ENCODE results near the gene OSTM1. TPM values are rescaled to one million over a fixed set of nuclear protein-coding genes. Genes with fewer than 3 reads are reported as not detected.

Gene OSTM1
- total and polyA plus RNA-seq, 2 donors (not counting 1 experiment from before 2014, with no cell fraction given), result 6.2 to 41.7 TPM

GRCh38 chr6:108030211-108030610 lies 44.3 kb downstream of the OSTM1 start:
- intact Hi-C loops (cut with micrococcal nuclease), result no loop called here
- POLR2A ChIA-PET, result no interaction called here

DNA sequence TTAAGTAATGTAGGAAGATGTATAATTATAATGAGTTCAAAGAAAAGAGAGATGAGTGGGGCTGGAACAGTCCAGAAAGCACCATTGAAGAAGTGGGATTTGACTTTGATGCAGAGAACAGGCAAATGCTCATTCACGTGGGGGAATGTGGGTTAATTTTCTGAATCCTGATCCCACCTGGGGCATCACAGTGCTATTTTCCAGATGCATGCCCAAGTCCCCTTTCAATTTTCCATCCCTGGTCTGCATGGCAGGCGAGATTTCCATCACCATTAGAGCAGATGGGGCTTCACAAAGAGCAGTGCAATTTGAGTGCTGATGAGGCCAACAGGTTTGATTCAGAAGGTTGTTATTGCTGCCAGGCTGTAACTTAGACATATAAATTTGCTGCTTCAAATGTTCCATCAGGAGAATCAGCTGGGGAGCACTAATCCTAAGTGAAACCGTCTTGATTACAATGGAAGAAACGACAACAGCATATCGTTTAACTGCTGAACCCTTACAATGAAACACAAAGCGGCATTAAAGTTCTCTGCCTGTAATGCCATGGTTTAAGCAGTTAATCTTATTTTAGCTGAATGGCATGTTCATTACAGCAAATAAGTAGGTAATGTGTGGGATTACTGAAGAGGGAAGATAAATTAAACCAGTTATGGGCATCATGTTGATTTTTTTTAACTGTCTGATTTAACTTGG lies 45.2 kb downstream of the OSTM1 start:
- CTCF ChIA-PET, result interaction anchor here (1.2 kb wide), 1 partner anchor 20 kb away, joined by 3 read pairs; no protein-coding TSS in a partner anchor
- Histone ChIP-seq H3K36me3 (replicated peaks in 1 of 2; ENCODE audit: control extremely low read depth in 1 of 2, control insufficient read depth in 1 of 2, extremely low read depth in 1 of 2, insufficient read depth in 2 of 2, low read length in 1 of 2) (peaks cover 0 to 3% of the 10 kb centered on the region in 2 experiments), H3K27ac (ENCODE audit: low read length in 2 of 2) (no peak overlapping the region), H3K4me1 (ENCODE audit: control insufficient read depth in 2 of 2, insufficient read depth in 2 of 2, low read length in 2 of 2) (no peaks in the 10 kb centered on the region), H3K4me3 (ENCODE audit: control extremely low read depth in 1 of 5, extremely low read depth in 1 of 5, insufficient read depth in 1 of 5, low read depth in 2 of 5, low read length in 4 of 5) (no peak overlapping the region), H4K20me1 (ENCODE audit: control insufficient read depth, insufficient read depth, low read length, poor library complexity, severe bottlenecking) (no peaks in the 10 kb centered on the region), H3K9ac (ENCODE audit: low read length) (no peak overlapping the region), H2AFZ (ENCODE audit: insufficient read depth, low read depth, low read length, poor library complexity, severe bottlenecking) (no peak overlapping the region), H3K79me2 (ENCODE audit: control insufficient read depth, insufficient read depth, low read length) (no peaks in the 10 kb centered on the region), H3K9me3 (ENCODE audit: control extremely low read depth in 1 of 3, control insufficient read depth in 2 of 3, insufficient read depth in 1 of 3, low read length in 2 of 3) (no peaks in the 10 kb centered on the region), H3K4me2 (replicated peaks; ENCODE audit: low read depth, low read length, poor library complexity, severe bottlenecking) (no peak overlapping the region), H3K27me3 (replicated peaks in 1 of 4; ENCODE audit: control extremely low read depth in 1 of 4, control insufficient read depth in 3 of 4, insufficient read depth in 4 of 4, low read length in 3 of 4) (no peaks in the 10 kb centered on the region)
- DNase-seq, result no peak
- TF ChIP-seq EZH2 (IDR thresholded peaks at IDR 0.05; ENCODE audit: borderline replicate concordance, insufficient read depth, low read depth, low read length, poor library complexity, severe bottlenecking), result no peak
- TF ChIP-seq, protein P1, sequence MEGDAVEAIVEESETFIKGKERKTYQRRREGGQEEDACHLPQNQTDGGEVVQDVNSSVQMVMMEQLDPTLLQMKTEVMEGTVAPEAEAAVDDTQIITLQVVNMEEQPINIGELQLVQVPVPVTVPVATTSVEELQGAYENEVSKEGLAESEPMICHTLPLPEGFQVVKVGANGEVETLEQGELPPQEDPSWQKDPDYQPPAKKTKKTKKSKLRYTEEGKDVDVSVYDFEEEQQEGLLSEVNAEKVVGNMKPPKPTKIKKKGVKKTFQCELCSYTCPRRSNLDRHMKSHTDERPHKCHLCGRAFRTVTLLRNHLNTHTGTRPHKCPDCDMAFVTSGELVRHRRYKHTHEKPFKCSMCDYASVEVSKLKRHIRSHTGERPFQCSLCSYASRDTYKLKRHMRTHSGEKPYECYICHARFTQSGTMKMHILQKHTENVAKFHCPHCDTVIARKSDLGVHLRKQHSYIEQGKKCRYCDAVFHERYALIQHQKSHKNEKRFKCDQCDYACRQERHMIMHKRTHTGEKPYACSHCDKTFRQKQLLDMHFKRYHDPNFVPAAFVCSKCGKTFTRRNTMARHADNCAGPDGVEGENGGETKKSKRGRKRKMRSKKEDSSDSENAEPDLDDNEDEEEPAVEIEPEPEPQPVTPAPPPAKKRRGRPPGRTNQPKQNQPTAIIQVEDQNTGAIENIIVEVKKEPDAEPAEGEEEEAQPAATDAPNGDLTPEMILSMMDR (IDR thresholded peaks at IDR 0.05), result no peak
- ATAC-seq (ENCODE audit: low read depth), result no peak
- no peak overlapping the region for H3K4me3 Mint-ChIP-seq
- H3K4me1 Mint-ChIP-seq, result no peaks in the 10 kb centered on the region
- POLR2A ChIA-PET, result no interaction called here
- intact Hi-C loops (cut with micrococcal nuclease), result no loop called here
- H3K27me3 Mint-ChIP-seq, result no peaks in the 10 kb centered on the region
- H3K9me3 Mint-ChIP-seq (ENCODE audit: insufficient read depth), result no peaks in the 10 kb centered on the region
- 100% methylated on average over 3 of the region's 6 CpGs for WGBS (ENCODE audit: insufficient coverage)
- no peak overlapping the region for H3K27ac Mint-ChIP-seq

More at GRCh38 chr6:108030211-108030610, 44.3 kb downstream of the OSTM1 start:
- no peak overlapping the region for H3K4me2 ChIP-seq (replicated peaks; ENCODE audit: low read depth, low read length, poor library complexity, severe bottlenecking)
- CTCF ChIA-PET, result interaction anchor here (1.2 kb wide), 1 partner anchor 19 kb away, joined by 3 read pairs; no protein-coding TSS in a partner anchor
- Mint-ChIP-seq H3K9me3 (ENCODE audit: insufficient read depth) (no peaks in the 10 kb centered on the region), H3K4me3 (no peak overlapping the region), H3K27me3 (no peaks in the 10 kb centered on the region), H3K4me1 (no peaks in the 10 kb centered on the region), H3K27ac (no peak overlapping the region)
- TF ChIP-seq, protein P1 (IDR thresholded peaks at IDR 0.05), result no peak
- no peak for TF ChIP-seq EZH2 (IDR thresholded peaks at IDR 0.05; ENCODE audit: borderline replicate concordance, insufficient read depth, low read depth, low read length, poor library complexity, severe bottlenecking)
- no peaks in the 10 kb centered on the region for H4K20me1 ChIP-seq (ENCODE audit: control insufficient read depth, insufficient read depth, low read length, poor library complexity, severe bottlenecking)
- no peak overlapping the region for H2AFZ ChIP-seq (ENCODE audit: insufficient read depth, low read depth, low read length, poor library complexity, severe bottlenecking)
- no CpG with 5 or more reads among the region's 1 CpG for WGBS (ENCODE audit: insufficient coverage)
- H3K36me3 ChIP-seq (replicated peaks in 1 of 2; ENCODE audit: control extremely low read depth in 1 of 2, control insufficient read depth in 1 of 2, extremely low read depth in 1 of 2, insufficient read depth in 2 of 2, low read length in 1 of 2), result peaks cover 0 to 3% of the 10 kb centered on the region in 2 experiments
- DNase-seq, result no peak
- no peak overlapping the region for H3K9ac ChIP-seq (ENCODE audit: low read length)
- no peaks in the 10 kb centered on the region for H3K79me2 ChIP-seq (ENCODE audit: control insufficient read depth, insufficient read depth, low read length)
- no peak for ATAC-seq (ENCODE audit: low read depth)
- H3K27me3 ChIP-seq (replicated peaks in 1 of 4; ENCODE audit: control extremely low read depth in 1 of 4, control insufficient read depth in 3 of 4, insufficient read depth in 4 of 4, low read length in 3 of 4), result no peaks in the 10 kb centered on the region
- H3K27ac ChIP-seq (ENCODE audit: low read length in 2 of 2), result no peak overlapping the region
- no peak overlapping the region for H3K4me3 ChIP-seq (ENCODE audit: control extremely low read depth in 1 of 5, extremely low read depth in 1 of 5, insufficient read depth in 1 of 5, low read depth in 2 of 5, low read length in 4 of 5)
- H3K9me3 ChIP-seq (ENCODE audit: control extremely low read depth in 1 of 3, control insufficient read depth in 2 of 3, insufficient read depth in 1 of 3, low read length in 2 of 3), result no peaks in the 10 kb centered on the region
- H3K4me1 ChIP-seq (ENCODE audit: control insufficient read depth in 2 of 2, insufficient read depth in 2 of 2, low read length in 2 of 2), result no peaks in the 10 kb centered on the region

Data from B cell (primary cell).